ENCODE results near the gene MKKS.

DNA sequence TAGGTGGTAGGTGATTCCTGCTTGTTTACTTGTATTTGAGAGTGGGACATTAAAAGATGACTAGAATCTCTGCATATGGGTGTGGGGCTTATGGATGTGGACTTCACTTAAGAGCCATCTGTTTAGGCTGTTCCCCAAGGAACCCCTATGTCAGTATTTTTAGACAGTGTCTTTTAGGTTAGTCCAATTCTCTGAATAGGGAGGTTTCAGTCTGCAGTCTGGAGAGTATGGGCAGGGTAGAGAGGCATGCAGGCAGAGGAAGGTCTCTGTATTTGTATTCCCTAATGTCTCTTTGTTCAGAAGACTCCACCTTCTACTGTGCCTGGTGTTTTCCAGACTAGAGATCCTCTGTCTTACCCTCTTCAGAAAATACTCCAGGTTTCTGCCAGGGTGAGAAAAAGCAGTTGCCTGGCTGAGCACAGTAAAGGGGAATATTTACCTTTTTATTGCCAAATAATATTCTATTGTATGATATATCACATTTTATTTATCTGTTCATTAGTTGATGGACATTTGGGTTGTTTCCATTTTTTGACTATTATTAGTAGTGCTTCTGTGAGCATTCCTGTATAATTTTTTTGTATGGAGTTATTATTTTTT lies 20.2 kb upstream of the MKKS start:
- TF ChIP-seq, protein P1, sequence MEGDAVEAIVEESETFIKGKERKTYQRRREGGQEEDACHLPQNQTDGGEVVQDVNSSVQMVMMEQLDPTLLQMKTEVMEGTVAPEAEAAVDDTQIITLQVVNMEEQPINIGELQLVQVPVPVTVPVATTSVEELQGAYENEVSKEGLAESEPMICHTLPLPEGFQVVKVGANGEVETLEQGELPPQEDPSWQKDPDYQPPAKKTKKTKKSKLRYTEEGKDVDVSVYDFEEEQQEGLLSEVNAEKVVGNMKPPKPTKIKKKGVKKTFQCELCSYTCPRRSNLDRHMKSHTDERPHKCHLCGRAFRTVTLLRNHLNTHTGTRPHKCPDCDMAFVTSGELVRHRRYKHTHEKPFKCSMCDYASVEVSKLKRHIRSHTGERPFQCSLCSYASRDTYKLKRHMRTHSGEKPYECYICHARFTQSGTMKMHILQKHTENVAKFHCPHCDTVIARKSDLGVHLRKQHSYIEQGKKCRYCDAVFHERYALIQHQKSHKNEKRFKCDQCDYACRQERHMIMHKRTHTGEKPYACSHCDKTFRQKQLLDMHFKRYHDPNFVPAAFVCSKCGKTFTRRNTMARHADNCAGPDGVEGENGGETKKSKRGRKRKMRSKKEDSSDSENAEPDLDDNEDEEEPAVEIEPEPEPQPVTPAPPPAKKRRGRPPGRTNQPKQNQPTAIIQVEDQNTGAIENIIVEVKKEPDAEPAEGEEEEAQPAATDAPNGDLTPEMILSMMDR (IDR thresholded peaks at IDR 0.05; ENCODE audit: borderline replicate concordance, extremely low read depth, low read length, poor library complexity, severe bottlenecking): no peak
- no peak for TF ChIP-seq EZH2 (IDR thresholded peaks at IDR 0.05; ENCODE audit: borderline replicate concordance, low read depth, low read length, severe bottlenecking)
